Gastrocnemius medialis (tissue), 4 donors: ENCODE measurements around the gene SP6. TPM values are rescaled to one million over a fixed set of nuclear protein-coding genes. Genes with fewer than 3 reads are reported as not detected.

ENCODE experiments used
- ATAC-seq, 2 donors: fragments of 150-250 bp; one replicate each; pipeline ENCODE4 v1.9.1; 2016
- DNase-seq, 2 donors: peaks; one replicate each; pipeline ENCODE4 v3.0.0-alpha.2; 2019
- H3K27ac ChIP-seq, 4 donors: fragments of 200-600 bp; sonication (generic); 1 replicate in 1 of 4; 2 replicates in 3 of 4; pipeline ENCODE4 v1.5.1; 2016 to 2018; ENCODE audit warnings: mild to moderate bottlenecking in 2 of 4, moderate library complexity in 1 of 4
- H3K27me3 ChIP-seq, 3 donors: fragments of 200-600 bp; sonication (generic) in 2 of 3; 1 replicate in 1 of 3; 2 replicates in 2 of 3; pipeline versions ENCODE4 v1.5.1 to v1.6.0; 2016 to 2019; ENCODE audit warnings: mild to moderate bottlenecking in 1 of 3, moderate library complexity in 1 of 3
- H3K36me3 ChIP-seq, 2 donors: fragments of 200-600 bp; sonication (generic) in 1 of 2; one replicate each; pipeline ENCODE4 v1.5.1; 2017 to 2018
- H3K4me1 ChIP-seq, 2 donors: fragments of 200-600 bp; sonication (generic) in 1 of 2; one replicate each; pipeline ENCODE4 v1.5.1; 2016 to 2017; ENCODE audit warnings: mild to moderate bottlenecking in 2 of 2
- H3K4me3 ChIP-seq, 4 donors: fragments of 200-600 bp; sonication (generic) in 3 of 4; 1 replicate in 1 of 4; 2 replicates in 3 of 4; pipeline ENCODE4 v1.5.1; 2016 to 2019; ENCODE audit warnings: mild to moderate bottlenecking in 2 of 4
- H3K9me3 ChIP-seq, 3 donors: fragments of 200-600 bp; sonication (generic) in 2 of 3; 1 replicate in 1 of 3; 2 replicates in 2 of 3; pipeline ENCODE4 v1.5.1; 2016 to 2019
- POLR2A ChIP-seq, 2 donors: fragments of 450-650 bp; IDR thresholded peaks; one replicate each; pipeline ENCODE4 v1.6.1; 2017; ENCODE audit warnings: antibody characterized with exemption in 2 of 2, mild to moderate bottlenecking in 2 of 2, moderate library complexity in 2 of 2
- in situ Hi-C, 4 donors: fragments of 200-750 bp; cut with MboI; loops; one replicate each; pipeline versions ENCODE4 v1.15.0 to v1.8.0; 2017; ENCODE audit warnings: low sequenced_read_pairs in 4 of 4
- intact Hi-C: fragments of 100-400 bp; cut with DNase I; formaldehyde crosslinking; loops from one replicate; pipeline ENCODE4 v1.15.1; 2023; ENCODE audit warnings: low total_unique reads
- total RNA-seq, 4 donors: library from RNA; depleted of rRNA; stranded (reverse); fragments of >200 nt; gene quantifications; one replicate each; pipeline versions ENCODE4 v1.1.0 to v1.2.3, GENCODE V29; 2016
- TF ChIP-seq, protein P1 (sequence below), 5 experiments: fragments of 450-650 bp in 3 of 5; fragments of 200-600 bp in 2 of 5; sonication (generic) in 2 of 5; IDR thresholded peaks in 4 of 5; conservative IDR thresholded peaks in 1 of 5; 1 replicate in 4 of 5; 2 replicates in 1 of 5; pipeline ENCODE4 v1.5.1; 2016 to 2019; ENCODE audit warnings: antibody characterized with exemption in 5 of 5, mild to moderate bottlenecking in 3 of 5, moderate library complexity in 3 of 5

The SP6 gene
- total RNA-seq, 4 donors from 2014 or later, result 0.16 TPM; not detected in 3

DNA sequence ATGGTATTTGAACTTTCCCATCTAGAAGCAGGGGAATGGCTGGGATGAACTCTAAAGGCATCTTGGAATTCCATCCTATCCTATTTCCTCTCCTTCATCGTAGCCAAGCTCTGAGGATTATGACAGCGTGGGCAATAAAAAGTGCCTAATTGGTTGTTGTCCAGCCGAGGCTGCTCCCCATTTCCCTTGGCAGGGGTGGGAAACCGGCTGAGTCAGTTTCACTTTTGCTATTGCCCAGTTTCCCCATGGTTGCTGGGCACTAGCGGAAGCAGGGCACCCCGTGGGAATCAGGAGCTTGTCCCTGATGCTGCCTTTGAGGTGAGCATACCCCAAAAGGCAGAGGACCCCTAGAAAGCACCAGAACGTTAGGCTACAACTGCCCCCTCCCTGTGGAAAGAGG is 31.3 kb upstream of the SP6 start:
- Histone ChIP-seq H3K27me3 (peaks cover 6 to 13% (median 8%) of the 10 kb centered on the region in 3 donors), H3K4me1 (peaks cover 4 to 5% of the 10 kb centered on the region in 2 donors), H3K9me3 (no peaks in the 10 kb centered on the region), H3K4me3 (peak overlapping the region in 1 of 4 donors; percentile 9), H3K36me3 (no peaks in the 10 kb centered on the region), H3K27ac (peak overlapping the region in 1 of 4 donors; percentile 11)
- ATAC-seq (peak in 1 of 2 donors; percentile 58), DNase-seq (no peak)
- TF ChIP-seq POLR2A (IDR thresholded peaks at IDR 0.05), result no peak
- TF ChIP-seq, protein P1, sequence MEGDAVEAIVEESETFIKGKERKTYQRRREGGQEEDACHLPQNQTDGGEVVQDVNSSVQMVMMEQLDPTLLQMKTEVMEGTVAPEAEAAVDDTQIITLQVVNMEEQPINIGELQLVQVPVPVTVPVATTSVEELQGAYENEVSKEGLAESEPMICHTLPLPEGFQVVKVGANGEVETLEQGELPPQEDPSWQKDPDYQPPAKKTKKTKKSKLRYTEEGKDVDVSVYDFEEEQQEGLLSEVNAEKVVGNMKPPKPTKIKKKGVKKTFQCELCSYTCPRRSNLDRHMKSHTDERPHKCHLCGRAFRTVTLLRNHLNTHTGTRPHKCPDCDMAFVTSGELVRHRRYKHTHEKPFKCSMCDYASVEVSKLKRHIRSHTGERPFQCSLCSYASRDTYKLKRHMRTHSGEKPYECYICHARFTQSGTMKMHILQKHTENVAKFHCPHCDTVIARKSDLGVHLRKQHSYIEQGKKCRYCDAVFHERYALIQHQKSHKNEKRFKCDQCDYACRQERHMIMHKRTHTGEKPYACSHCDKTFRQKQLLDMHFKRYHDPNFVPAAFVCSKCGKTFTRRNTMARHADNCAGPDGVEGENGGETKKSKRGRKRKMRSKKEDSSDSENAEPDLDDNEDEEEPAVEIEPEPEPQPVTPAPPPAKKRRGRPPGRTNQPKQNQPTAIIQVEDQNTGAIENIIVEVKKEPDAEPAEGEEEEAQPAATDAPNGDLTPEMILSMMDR (IDR thresholded peaks at IDR 0.05 in 4 of 5, conservative IDR thresholded peaks at IDR 0.05 in 1 of 5), result no peak
- in situ Hi-C loops, result no loop called here
- intact Hi-C loops, result no loop called here

DNA sequence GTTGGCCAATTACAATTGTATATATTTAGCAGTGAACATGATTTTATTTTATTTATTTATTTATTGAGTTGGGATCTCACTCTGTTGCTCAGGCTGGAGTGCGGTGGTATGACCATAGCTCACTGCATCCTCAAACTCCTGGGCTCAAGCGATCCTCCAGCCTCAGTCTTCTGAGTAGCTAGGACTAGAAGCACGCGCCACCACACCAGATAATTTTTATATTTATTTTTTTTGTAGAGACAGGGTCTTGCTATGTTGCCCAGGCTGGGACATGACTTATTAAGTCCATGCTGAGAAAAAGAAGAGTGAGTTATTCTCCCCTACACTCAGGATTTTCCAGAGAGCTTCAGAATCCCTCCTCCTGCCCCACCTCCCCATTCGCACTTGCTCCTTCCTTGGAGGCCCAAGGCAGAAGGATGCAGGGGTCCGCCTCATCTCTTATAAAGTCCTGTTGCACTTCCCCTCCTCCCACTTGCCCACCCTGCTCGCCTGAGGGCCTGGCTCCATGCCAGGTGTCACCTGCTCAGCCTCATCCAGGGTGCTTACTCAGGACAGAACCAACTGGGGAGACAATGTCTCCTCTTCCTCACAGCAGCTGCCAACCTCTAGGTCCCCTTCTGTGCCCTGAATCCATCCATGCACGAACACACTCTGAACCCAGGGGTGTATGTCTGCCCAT is 29.0 kb upstream of the SP6 start:
- DNase-seq (no peak), ATAC-seq (no peak)
- intact Hi-C loops (no loop called here), in situ Hi-C loops (no loop called here)
- Histone ChIP-seq H3K4me1 (peaks cover 4 to 5% of the 10 kb centered on the region in 2 donors), H3K4me3 (no peak overlapping the region), H3K27me3 (peaks cover 15 to 22% (median 16%) of the 10 kb centered on the region in 3 donors), H3K27ac (no peak overlapping the region), H3K9me3 (no peaks in the 10 kb centered on the region), H3K36me3 (no peaks in the 10 kb centered on the region)
- TF ChIP-seq, protein P1 (IDR thresholded peaks at IDR 0.05 in 4 of 5, conservative IDR thresholded peaks at IDR 0.05 in 1 of 5), result no peak

DNA sequence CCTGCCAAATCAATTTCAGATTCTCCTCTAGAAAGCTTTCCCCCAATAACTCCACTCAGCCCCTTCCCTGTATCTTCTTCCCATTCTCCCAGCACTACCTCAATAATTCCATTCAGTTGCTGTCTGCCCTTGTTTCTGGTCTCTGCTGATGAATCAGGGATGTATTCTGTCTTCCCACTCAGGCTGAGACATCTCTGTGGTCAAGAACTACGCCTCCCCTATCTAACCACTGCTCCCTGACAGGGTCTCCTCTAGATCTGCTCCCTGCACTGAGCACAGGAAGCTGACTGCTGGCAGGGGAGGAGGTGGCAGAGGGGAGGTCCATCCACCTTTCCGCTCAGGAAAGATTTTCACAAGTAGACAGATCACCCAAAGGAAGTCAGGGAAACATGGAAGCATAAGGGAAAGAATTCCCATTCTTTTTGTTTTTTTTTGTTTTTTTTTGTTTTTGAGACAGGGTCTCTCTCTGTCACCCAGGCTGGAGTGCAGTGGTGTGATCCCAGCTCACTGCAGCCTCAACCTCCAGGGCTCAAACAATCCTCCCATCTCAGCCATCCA is 28.1 kb upstream of the SP6 start:
- intact Hi-C loops, result no loop called here
- no peaks in the 10 kb centered on the region for H3K36me3 ChIP-seq
- peaks cover 19 to 27% (median 19%) of the 10 kb centered on the region in 3 donors for H3K27me3 ChIP-seq
- H3K9me3 ChIP-seq, result no peaks in the 10 kb centered on the region
- H3K4me1 ChIP-seq, result peaks cover 4 to 5% of the 10 kb centered on the region in 2 donors
- H3K4me3 ChIP-seq, result no peak overlapping the region
- in situ Hi-C loops, result no loop called here
- ATAC-seq, result no peak
- TF ChIP-seq POLR2A (IDR thresholded peaks at IDR 0.05), result no peak
- TF ChIP-seq, protein P1 (IDR thresholded peaks at IDR 0.05 in 4 of 5, conservative IDR thresholded peaks at IDR 0.05 in 1 of 5), result no peak
- no peak overlapping the region for H3K27ac ChIP-seq
- DNase-seq, result no peak

DNA sequence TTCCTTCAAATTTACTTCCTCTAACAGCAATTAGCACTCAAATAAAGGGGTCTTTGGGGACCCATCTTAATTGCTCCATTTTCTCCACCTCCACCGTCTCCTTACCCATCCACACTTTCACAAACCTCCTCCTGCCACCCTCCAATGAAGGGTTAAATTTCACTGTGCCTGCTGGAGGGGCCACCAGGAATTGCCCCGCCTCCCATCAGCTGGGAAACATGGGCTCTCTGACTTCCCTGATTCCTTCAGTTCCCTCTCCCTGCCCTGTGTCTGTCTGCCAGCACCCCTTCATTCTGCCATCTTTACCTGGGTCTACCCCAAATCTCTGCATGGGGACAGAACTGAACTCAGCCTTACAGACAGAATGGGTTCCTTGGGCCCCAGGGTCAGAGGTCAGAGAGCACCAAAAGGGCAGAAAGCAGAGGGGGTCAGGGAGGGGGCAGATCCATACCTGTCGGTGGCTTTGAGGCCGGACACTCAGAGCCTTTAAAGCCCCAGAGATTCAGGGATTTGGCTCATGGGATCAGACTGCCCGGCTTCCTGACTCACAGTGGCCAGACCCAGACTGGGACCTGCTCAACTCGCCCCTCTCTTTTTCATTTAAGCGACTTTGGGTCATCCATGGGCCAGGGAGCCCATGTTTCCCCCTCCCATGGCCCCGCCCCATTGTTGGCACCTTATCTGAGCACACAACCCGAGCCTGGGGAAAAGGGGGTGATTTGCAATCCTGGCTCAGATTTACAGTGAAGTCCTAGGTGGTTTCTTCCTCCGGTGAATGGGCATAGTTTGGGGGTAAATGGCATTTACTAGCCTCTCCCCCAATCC is 27.5 kb upstream of the SP6 start:
- ATAC-seq, result no peak
- Histone ChIP-seq H3K4me3 (no peak overlapping the region), H3K27me3 (peaks cover 19 to 31% (median 23%) of the 10 kb centered on the region in 3 donors), H3K4me1 (peaks cover 4 to 5% of the 10 kb centered on the region in 2 donors), H3K27ac (no peak overlapping the region), H3K9me3 (no peaks in the 10 kb centered on the region), H3K36me3 (no peaks in the 10 kb centered on the region)
- DNase-seq, result no peak
- in situ Hi-C loops (no loop called here), intact Hi-C loops (no loop called here)
- no peak for TF ChIP-seq POLR2A (IDR thresholded peaks at IDR 0.05)
